HG03378 (cell line): ENCODE results near the gene ANKS1B.
"Not testable (repeated sequence)": the region's sequence is repeated elsewhere in the genome, so short reads cannot be mapped to it uniquely, and the experiment has no call there.

Experiments
- ATAC-seq: cut with Tn5 transposase; IDR thresholded peaks from one replicate; pipeline ENCODE4 v1.9.1; 2021; ENCODE audit warnings: mild to moderate bottlenecking, moderate library complexity; ENCODE audit not compliant: unreplicated experiment

Gene ANKS1B

GRCh38 chr12:99767809-99768208 is 216.9 kb downstream of the ANKS1B start:
- ATAC-seq: no peak

GRCh38 chr12:99766408-99766807 is 218.3 kb downstream of the ANKS1B start:
- no peak for ATAC-seq

- no peak for ATAC-seq
Observed at GRCh38 chr12:99765469-99766114, 219.1 kb downstream of the ANKS1B start.

- ATAC-seq: no peak
Observed at GRCh38 chr12:99759444-99759843, 225.3 kb downstream of the ANKS1B start.

- ATAC-seq: no peak
Observed at GRCh38 chr12:99758997-99759396, 225.7 kb downstream of the ANKS1B start.

GRCh38 chr12:99752740-99753139 is 232.0 kb downstream of the ANKS1B start:
- no peak for ATAC-seq

GRCh38 chr12:99746538-99746937 is 238.2 kb downstream of the ANKS1B start:
- no peak for ATAC-seq

GRCh38 chr12:99745895-99746294 is 238.8 kb downstream of the ANKS1B start:
- no peak for ATAC-seq

GRCh38 chr12:99745121-99745520 is 239.6 kb downstream of the ANKS1B start:
- ATAC-seq: no peak

- ATAC-seq: no peak
Observed at GRCh38 chr12:99736760-99737269, 247.9 kb downstream of the ANKS1B start.

GRCh38 chr12:99732131-99732530 is 252.6 kb downstream of the ANKS1B start:
- ATAC-seq: no peak

- no peak for ATAC-seq
Observed at GRCh38 chr12:99722690-99723486, 261.8 kb downstream of the ANKS1B start.

- no peak for ATAC-seq
Observed at GRCh38 chr12:99721715-99722275, 262.9 kb downstream of the ANKS1B start.

GRCh38 chr12:99720083-99720465 is 264.7 kb downstream of the ANKS1B start:
- not testable (repeated sequence) for ATAC-seq

- not testable (repeated sequence) for ATAC-seq
Observed at GRCh38 chr12:99719411-99720082, 265.2 kb downstream of the ANKS1B start.

- ATAC-seq: not testable (repeated sequence)
Observed at GRCh38 chr12:99715841-99716510, 268.8 kb downstream of the ANKS1B start.

GRCh38 chr12:99714921-99715320 is 269.8 kb downstream of the ANKS1B start:
- ATAC-seq: not testable (repeated sequence)

GRCh38 chr12:99713946-99714520 is 270.7 kb downstream of the ANKS1B start:
- ATAC-seq: no peak

GRCh38 chr12:99712281-99712680 is 272.5 kb downstream of the ANKS1B start:
- no peak for ATAC-seq

- ATAC-seq: no peak
Observed at GRCh38 chr12:99711246-99711645, 273.5 kb downstream of the ANKS1B start.
